DMS114 treated with DMSO at 0.1 percent for 48 hours (cell line): ENCODE data around the gene TNP2.
"Not testable (repeated sequence)": the region's sequence is repeated elsewhere in the genome, so short reads cannot be mapped to it uniquely, and the experiment has no call there.

Source experiments
- DNase-seq: peaks from one replicate; lab custom pipeline; 2025; ENCODE audit not compliant: unreplicated experiment; lab: John Stamatoyannopoulos, UW

TNP2 gene

DNA sequence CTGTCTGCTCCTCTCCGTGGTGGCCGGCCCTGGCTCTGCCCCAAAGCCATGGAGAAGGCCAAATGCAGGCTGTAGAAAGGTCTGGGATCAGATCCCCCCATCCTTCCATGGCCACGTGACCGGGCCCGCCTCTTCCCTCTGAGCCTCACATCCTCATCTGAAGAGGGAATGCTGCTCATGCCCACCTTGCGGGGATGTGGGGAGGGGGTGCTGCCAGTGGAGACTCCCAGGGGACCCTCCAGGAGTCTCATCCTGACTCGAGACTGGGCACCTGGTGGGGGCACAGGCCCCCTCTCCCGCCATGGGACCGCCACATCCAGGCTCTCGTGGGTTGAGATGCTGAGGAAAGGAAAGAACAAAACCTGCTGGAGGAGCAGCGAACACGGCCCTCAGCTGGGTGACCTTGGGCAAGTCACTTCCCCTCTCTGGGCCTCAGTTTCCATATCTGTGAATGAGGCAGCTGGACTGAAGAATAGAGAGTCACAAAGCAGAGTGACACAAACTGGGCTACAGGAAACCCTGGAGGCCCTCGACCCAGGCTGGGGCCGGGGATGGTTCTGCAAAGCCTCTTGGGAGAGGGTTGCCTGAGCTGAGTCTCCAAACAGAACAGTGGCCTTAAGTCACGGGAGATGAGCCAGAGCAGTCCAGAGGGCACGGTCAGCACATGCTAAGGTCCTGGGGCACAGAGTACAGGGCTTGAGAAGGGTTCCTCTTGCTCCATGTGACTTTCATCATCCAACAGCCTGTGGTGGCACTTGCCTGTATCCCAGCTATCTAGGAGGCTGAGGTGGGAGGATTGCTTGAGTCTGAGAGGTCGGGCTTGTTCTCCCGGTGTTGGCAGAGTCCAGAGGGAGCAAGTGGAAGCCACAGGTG, 43.2 kb downstream of the TNP2 start:
- no peak for DNase-seq

GRCh38 chr16:11224894-11225676, 44.0 kb downstream of the TNP2 start:
- no peak for DNase-seq

GRCh38 chr16:11224096-11224893, 44.8 kb downstream of the TNP2 start:
- DNase-seq, result no peak

- not testable (repeated sequence) for DNase-seq
These were observed 48.6 kb downstream of the TNP2 start for GRCh38 chr16:11220507-11220906.

DNA sequence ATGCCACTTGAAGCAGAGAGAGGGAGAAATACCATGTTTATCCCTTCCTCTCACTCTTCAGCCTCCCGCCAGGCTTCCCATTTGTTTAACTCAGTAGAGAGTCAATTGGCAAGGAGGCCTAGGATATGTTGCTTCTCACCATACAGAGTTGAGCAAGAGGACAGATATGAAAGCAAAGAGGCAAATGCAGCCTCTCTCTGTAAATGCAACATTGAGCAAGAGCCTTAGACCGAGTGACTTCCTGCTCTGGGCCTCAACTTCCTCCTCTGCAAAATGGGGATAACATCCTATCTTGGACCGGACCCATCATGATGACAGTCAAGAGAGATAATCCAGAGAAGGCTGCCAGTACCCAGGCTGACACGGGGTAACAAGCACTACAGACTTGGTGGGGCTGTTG, 49.9 kb downstream of the TNP2 start:
- no peak for DNase-seq

GRCh38 chr16:11218604-11218962, 50.5 kb downstream of the TNP2 start:
- DNase-seq, result no peak
